ENCODE results near the gene EDDM13.
"Not testable (repeated sequence)": the region's sequence is repeated elsewhere in the genome, so short reads cannot be mapped to it uniquely, and the experiment has no call there.

EDDM13 gene

DNA sequence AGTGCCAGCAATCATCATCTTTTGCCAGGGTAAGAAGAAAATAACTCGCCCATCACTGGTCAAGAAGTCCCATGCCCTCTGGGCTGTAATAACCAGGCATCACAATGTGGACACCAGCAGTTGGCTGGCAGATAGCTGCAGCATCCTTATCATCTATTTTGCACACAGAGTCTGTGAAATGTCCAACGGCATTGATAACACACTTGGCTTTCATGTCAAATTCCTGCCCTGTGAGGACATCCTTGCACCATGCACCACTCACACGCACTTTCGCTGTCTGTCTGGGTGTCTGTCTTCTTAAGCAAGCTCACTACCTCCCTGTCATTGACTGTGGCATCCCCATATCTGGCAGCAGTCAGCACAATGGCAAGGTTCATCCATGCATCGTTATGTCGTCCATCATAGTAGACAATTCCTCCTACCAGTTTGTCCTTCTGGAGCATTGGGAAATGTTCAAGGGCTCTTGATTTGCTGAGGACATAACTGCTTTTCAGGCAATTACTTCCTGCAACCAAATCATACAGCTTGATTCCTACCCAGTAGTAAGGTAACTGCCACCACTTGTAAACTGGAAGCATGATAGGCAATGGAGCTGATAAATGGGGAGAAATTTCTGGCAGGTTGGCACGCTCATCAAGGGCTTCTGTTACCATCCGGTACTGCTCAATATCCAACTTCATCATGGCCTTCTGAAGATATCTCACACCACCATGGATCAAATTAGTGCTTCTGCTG lies 48.9 kb downstream of the EDDM13 start:
- no peak for DNase-seq

DNA sequence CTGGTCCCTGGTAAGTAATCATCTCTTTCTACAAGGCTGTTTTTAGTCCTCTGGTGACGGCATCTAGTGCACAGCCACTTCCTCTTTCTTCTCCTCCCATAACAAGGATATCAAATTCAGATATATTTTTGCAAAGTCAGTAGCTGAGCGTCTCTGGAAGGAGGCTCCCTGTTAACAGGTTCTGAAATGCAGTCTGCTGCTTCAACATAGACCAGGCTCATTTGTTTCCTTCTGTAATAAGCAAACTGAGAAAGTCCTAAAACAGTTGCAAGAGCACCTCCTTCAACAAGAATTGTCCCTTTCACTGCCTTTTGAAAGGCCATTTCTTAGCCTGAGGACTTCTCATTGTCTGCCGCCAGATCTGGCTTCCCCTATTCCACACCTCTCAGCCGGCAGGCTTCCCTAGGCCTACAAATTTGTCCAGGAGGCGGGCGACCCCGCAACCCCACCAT lies 49.5 kb downstream of the EDDM13 start:
- DNase-seq = no peak

DNA sequence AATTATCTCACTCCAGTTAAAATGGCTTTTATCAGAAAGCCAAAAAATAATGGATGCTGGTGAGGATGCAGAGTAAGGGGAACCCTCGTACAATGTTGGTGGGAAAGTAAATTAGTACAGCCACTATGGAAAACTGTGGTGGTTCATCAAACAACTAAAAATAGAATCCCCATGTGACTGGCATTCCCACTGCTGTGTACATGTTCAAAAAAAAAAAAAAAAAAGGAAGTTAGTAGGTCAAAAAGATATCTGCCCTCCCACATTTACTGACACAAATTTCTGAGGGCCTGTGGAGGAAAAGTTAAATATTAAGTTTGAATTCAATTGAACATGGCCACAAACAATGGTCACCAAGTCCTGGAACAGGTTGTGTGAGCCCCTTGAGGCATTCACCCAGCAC lies 51.9 kb downstream of the EDDM13 start:
- no peak for DNase-seq

DNA sequence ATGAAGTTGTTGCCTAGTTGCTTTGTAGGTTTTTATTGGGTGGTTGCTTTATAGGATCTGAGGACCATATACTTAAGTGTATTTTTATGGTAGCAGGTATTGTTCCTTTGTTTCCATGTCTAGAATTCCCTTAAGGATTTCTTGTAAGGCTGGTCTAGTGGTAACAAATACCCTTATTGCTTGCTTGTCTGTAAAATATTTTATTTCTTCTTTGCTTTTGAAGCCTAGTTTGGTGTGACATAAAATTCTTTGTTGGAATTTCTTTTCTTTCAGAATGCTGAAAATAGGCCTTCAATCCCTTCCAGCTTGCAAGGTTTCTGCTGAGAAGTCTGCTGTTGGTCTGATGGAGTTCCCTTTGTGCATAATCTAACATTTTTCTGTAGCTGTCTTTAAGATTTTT lies 60.1 kb downstream of the EDDM13 start:
- no peak for DNase-seq

DNA sequence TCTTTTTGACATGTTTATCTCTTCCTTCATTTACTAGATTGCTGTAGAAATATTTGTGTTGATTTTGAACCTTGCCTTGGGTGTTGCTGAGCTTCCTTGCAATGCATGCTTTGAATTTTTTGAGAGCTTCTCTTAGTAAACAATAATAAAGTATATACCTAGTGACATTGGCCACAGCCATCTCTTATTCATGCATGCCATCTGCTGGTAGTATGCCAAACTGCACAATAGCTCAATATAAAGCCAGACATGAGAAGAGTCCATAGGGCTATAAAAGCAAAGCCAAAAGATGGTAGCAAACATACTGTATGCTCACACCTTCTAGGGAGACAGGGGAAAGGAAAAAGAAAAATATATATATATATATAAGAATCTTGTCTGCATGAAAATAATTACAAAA lies 61.0 kb downstream of the EDDM13 start:
- peak in 1 of 56 donors; percentile 3 for DNase-seq

DNA sequence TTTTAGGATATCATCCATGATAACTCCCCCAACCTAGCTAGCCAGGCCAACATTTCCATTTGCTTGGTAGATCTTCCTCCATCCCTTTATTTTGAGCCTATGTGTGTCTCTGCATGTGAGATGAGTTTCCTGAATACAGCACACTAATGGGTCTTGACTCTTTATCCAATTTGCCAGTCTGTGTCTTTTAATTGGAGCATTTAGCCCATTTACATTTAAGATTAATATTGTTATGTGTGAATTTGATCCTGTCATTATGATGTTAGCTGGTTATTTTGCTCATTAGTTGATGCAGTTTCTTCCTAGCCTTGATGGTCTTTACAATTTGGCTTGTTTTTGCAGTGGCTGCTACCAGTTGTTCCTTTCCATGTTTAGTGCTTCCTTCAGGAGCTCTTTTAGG lies 62.8 kb downstream of the EDDM13 start:
- not testable (repeated sequence) for DNase-seq

DNA sequence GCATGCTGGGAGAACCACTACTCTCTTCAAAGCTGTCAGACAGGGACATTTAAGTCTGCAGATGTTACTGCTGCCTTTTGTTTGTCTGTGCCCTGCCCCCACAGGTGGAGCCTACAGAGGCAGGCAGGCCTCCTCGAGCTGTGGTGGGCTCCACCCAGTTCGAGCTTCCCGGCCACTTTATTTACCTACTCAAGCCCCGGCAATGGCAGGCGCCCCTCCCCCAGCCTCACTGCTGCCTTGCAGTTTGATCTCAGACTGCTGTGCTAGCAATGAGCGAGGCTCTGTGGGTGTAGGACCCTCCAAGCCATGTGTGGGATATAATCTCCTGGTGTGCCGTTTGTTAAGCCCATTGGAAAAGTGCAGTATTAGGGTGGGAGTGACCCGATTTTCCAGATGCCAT lies 64.5 kb downstream of the EDDM13 start:
- not testable (repeated sequence) for DNase-seq

DNA sequence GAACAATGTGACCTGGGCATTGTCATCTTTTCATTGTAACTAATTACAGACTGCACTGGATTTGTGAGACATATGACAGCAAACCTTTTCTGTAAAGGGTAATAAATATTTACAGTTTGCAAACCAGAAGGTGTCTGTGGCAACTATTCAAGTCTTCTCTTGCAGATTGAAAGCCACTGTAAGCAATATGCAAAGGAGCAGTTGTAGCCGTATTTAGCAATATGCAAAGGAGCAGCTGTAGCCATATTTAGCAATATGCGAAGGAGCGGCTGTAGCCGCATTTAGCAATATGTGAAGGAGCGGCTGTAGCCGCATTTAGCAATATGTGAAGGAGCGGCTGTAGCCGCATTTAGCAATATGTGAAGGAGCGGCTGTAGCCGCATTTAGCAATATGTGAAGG lies 66.5 kb downstream of the EDDM13 start:
- not testable (repeated sequence) for DNase-seq

DNA sequence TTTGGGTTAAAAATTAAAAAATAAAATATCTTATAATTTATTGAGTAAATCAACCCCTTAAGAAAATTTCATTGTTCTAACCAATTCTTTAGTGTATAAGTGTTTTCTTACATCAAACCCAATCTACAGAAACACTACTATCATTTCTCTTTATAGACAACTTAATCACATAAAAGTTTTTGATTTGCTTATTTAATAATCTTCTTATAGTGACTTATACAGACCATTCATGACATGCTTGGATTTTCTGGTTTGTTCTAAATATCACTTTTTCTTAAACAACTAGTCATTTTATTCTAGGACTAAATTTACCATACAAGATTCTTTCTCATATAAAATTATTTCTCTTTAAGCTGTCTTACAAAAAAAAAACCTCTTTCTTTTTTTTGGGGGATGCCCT lies 69.4 kb downstream of the EDDM13 start:
- DNase-seq = no peak

DNA sequence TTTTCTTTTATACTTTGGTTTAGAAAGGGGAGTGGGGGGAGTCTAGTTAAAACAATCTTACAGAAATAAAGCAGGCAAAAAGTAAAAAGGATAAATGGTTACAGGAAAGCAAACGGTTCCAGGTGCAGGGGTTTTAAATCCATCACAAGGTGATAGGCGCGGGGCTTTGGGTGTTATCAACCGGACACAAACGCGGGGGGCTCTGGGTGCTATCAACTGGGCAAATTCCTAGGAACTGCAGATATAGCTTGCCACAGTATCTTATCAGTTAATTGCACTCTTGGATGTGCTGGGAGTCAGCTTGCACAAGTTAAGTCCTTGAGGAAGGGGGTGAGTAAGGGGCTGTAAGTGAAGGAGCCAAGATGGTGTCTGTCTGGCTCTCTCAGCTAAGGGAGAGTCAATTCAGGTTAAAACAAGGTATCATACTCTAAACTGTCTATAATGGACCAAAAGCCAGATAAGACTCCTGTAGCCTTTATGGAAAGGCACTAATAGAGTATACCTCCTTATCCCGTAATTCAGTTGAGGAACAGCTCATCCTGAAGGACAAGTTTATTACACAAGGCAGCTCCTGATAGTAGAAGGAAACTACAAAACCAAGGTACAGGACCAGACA lies 74.7 kb downstream of the EDDM13 start:
- DNase-seq = no peak

DNA sequence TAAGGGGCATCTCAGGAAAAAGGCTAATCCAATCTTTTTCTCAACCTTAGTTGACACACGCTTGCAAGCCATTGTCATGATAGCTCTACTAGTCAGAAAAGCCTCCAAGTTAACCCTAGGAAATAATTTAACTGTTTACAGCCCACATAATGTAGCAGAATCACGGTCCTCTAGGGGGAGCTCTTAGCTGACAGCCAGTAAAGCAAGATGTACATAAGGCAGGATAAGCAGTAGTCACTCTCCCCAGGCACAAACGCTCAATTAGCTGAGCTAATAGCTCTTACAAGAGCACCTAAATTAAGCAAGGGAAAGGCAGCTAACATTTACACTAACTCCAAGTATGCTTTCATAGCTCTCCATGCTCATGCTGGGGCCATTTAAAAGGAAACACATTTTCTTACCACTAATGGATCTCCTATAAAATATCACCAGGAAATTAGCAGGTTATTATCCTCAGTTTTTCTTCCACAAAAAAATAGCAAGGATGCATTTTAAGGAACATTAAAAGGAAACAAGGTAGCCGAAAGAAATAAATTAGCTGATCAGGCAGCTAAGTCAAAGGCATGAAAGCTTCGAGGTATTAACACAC lies 75.8 kb downstream of the EDDM13 start:
- DNase-seq = no peak

DNA sequence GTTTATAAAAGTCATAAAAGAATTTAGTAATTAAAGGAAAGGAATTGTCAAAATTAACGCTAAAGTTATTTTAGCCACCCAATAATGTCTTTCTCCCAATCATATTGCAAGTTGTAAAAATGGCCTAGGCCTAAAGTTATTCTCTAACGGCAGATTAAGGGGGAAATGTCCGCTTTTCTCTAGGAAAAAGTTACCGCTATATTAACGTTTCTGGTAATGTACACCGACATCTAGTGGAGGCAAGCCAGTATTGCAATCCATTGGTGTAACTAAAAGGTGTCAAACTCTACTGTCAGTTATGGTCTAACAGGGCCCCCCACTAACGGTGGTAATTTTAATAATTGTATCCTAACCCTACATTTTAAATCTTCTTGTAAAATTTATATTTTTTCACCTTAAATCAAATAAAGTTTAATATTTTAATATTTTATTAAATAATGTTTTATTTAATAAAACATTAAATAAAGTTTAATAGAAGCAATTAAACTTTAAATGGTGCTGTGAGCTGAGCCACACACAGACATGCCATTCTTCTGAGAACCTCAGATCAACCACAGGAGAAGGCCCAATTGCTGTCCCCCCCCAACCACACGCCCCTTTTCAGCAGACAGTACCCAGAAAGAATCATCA lies 78.0 kb downstream of the EDDM13 start:
- peak in 2 of 56 donors; percentile 2 for DNase-seq

DNA sequence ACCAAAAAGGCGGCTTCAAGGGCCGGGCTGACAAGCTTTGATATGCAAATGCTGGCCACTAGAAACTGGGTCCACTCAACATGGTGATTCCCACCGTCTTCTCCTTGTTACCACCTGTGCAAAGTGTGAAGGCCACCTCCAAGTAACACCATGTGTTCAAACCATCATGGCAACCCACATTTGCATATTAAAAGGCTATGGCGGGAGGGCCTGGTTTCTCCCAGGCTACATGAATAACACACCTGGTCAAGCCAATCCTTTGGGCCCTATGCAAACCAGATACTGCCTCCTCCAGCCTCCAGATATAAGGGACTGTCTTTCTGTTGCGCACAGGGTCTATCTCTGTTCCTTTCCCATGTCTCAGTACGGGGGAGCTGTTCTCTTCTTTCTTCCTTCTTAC lies 78.7 kb downstream of the EDDM13 start:
- DNase-seq = no peak

DNA sequence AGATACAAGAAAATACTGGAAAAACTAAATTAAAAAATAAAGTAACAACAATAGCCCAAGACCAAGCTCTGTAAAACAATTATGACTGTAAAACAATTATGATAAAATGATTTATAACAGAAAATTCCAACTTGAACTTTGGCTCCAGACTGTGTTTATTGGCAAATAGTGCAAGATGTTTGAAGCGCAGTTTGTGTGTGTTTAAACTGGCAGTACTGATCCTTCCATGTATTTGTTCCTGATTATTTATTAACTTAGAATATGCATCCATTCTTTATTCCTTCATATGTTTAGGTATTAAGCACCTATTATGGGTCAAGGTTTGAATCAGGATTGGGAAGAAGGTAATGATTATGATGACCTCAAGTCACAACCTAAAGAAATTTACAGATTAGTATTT lies 83.0 kb downstream of the EDDM13 start:
- DNase-seq = no peak

DNA sequence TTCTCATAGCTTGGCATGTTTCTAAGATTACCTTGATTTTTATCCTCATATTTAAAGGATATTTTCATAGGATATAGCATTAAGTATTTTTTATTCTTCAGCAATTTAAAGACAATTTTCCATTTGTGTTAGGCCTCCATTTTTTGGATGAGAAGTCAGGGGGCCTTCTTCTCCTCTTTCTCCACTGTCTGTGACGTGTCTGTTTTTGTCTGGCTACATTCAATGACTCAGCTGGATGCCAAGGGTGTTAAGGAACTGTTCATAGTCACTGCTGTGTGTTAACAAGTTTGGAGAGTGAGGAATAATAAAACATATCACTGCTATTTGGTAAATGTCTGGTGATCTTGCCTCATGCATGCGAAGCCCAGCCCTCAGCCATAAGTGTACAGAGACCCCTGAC lies 84.4 kb downstream of the EDDM13 start:
- no peak for DNase-seq

Measured in nucleus accumbens (tissue), 56 donors.